NCI-H82 treated with DMSO at 0.1 percent for 48 hours (cell line): ENCODE data around the gene ARHGEF28.

Experiments used
- DNase-seq: peaks from one replicate; lab custom pipeline; 2025; ENCODE audit not compliant: unreplicated experiment; lab: John Stamatoyannopoulos, UW

Gene ARHGEF28

GRCh38 chr5:73957397-73958001 lies 331.5 kb downstream of the ARHGEF28 start:
- no peak for DNase-seq

- no peak for DNase-seq
Observed at GRCh38 chr5:73958037-73958436, 332.0 kb downstream of the ARHGEF28 start.

DNA sequence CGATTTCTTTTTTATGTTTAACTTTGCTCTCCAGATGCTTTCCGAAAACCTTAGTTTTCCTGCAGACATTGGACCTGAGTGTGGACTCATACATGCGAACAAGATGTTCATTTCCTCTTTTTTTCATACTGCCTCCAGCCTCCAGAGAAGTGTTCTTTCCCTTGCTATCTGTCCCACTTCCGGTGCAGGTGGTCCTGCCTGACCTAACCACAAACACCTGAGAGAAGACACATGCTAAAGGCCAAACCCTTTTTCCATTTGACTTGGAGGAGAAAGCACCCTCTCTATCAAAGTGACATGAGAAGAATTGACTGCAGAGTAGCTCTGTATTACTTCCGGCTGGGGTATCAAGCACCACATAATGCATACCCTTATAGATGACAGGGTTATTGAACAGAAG lies 334.0 kb downstream of the ARHGEF28 start:
- no peak for DNase-seq

DNA sequence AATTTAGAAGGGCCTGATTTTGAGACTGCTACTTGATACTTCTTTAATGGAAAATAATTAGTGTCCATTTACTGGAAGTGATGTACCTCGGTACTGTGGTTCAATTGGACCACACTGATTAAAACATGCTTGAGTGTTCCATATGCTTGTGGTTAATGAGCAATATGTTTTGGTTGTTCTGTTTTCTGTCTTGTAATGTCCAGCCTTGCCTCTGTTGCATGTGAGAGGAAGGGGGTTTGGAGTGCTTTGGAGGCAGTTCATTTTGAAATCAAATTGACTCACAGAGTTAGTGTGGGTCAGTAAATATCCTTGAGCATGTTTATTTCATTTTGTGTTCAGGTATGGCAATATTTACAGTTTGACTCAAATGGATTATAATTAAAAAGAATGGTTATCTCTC lies 334.4 kb downstream of the ARHGEF28 start:
- DNase-seq, result no peak

DNA sequence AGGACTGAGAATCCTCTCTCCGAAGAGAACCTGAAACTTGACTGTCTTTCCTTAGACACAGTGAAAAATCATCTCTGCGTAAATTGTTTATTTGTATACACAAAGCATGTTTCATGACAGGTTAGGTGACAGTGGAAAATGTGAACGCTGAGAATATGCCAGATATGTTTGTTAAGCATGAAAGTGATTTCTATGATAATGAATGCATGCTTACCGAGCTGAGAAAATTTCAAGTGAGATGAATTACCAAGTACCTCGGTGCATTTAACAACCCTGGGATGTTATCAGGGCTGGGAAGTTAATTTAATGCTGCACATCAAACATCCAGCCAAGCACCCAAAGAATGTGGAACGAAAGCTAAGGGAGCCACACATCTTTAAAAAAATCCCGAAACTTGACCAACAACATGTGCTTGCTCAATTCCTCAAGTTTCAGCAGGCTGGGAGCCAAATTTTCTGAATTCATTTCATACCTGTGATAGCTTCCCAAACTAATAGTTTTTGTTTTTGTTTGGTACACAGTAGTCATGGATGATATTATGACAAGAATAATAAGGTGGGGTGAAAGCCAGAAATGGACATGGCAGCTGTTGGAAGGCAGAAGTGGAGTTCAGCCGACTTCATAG lies 336.9 kb downstream of the ARHGEF28 start:
- no peak for DNase-seq

DNA sequence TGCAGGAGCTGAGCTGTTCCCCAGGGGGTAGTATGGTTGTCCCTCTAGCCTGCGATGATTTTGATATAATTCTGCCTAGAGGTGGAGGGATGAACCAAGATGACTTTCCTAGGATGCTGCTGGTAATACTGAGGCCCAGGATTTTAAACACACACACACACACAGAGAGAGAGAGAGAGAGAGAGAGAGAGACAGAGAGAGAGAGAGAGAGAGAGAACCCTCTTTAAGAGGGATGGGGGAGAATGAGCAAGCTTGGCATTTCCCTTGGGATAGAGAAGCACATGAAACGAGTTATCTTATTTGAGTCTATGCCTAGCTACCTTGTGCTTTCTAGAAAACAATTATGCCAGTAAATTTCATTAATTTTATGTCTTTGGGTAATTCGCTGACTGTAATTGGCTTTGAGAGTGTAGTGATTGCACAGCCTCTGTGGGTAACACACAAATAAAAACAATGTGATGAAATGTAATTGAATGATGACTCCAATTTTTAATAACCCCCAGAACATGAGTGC lies 338.4 kb downstream of the ARHGEF28 start:
- DNase-seq, result no peak

DNA sequence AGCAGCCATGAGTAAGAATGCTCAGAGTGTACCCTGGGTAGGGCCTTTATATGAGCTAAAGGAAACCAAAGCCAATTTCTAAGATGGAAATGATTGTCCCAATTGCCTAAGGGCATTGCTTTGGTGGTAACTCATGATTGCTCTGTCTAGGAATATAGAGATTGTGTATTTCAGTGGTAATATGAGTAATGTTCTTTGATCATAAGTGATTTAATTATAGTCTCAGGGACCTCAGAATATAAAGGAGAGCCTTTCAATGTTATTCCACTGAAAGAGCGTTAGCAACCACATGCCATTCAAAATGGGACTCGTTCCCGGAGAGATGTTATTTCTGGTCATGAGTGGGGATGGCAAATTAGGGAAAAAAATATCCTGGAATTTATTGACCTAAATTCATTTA lies 340.5 kb downstream of the ARHGEF28 start:
- no peak for DNase-seq

GRCh38 chr5:73967347-73967746 lies 341.4 kb downstream of the ARHGEF28 start:
- no peak for DNase-seq

GRCh38 chr5:73968246-73968645 lies 342.2 kb downstream of the ARHGEF28 start:
- DNase-seq, result no peak

DNA sequence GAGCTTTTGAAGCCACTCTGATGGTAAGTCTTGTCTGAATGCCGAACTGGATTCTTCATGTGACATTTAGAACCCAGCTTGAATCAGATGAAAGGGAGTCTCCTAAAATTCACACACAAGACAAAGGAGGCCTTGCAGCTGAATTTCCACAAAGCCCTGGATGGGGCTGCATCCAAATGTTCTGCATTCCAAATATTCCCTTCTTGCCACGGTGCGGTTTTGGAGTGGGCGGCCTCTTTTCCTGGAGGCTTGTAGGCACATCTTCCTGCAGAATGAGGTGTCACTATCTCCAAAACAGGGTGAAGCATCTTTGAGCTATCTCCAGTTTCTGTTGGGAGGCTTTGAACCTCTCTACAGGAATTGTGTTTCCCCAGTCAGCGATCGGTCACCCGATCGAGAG lies 342.7 kb downstream of the ARHGEF28 start:
- no peak for DNase-seq

GRCh38 chr5:73969195-73970036 lies 343.4 kb downstream of the ARHGEF28 start:
- no peak for DNase-seq

GRCh38 chr5:73971326-73971725 lies 345.3 kb downstream of the ARHGEF28 start:
- no peak for DNase-seq

- no peak for DNase-seq
Observed at GRCh38 chr5:73973135-73973534, 347.1 kb downstream of the ARHGEF28 start.

- no peak for DNase-seq
Observed at GRCh38 chr5:73974871-73975360, 348.9 kb downstream of the ARHGEF28 start.

- DNase-seq, result no peak
Observed at GRCh38 chr5:73975845-73976244, 349.8 kb downstream of the ARHGEF28 start.

DNA sequence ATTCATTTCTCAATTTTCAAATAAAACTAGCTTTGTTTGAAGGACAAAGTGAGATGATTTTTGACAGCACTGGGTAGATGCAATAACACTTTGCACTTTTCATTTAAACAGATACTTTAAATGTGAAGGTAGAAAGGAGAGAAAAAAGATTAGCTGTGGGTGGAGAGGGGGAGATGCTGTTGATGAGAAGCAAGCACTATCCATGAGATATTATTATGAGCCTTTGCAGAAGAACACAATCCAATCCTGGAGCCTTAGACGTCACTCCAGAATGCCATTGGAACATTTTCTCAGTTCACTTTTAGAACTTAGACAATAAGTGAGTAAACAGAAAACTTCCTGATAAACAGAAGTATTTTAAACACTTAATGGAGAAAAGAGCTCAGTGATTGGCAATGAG lies 351.1 kb downstream of the ARHGEF28 start:
- DNase-seq, result no peak

DNA sequence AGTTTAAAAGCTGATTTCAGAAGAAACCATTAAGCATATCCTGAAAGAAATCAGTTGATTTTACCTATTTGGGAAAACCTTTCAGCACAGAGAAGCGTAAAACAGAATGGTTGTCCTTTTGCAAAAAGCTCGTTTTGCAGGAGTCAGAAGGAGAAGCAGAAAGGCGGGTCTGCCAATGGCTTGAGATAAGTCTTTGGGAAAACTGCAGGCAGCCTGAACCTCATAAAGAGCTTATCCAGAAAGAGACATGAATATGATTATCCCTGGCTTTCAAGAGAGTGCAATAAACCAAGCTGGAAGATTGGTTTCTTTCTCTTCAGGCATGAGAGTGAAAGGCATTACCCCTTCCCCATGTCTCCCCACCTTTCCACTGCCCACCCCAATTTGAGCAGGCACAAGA lies 353.3 kb downstream of the ARHGEF28 start:
- peak; percentile 43 for DNase-seq

DNA sequence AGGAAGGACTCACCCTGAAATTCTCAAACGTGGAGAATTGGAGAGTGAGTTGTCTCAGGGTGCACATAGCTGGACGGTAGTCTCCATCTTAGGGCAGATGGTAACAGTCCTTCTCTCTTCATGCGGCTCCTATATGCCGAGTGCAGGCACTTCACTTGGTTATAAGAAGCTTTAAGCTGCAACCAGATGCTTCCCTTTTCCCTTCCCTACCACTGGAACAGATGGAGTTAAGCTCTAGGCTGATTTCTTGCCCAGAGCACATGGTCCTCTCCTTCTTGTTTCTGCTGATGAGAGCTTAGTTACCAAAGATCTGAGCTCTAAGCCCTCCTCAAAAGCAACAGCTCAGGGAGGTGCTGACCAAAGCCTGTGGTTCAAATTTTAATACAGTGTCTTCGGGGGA lies 355.7 kb downstream of the ARHGEF28 start:
- peak; percentile 90 for DNase-seq

DNA sequence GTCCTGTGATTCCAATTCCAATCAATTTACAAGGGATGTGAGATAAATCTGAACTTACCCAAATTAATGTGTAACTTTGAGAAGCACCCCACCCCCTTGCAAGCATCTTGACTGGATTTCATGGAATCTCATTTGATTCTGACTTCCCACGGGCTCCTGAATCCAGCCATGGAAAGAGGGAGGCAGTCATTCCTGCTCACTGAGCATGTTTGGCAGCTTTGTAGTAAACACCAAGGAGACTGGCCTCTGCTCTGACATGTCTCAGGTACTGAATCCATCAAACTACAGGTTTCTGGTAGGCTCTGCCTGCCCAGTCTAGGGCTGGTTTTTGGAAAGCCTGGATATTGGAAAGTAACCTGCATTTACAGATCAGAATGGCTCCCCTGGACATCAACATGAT lies 357.6 kb downstream of the ARHGEF28 start:
- no peak for DNase-seq

DNA sequence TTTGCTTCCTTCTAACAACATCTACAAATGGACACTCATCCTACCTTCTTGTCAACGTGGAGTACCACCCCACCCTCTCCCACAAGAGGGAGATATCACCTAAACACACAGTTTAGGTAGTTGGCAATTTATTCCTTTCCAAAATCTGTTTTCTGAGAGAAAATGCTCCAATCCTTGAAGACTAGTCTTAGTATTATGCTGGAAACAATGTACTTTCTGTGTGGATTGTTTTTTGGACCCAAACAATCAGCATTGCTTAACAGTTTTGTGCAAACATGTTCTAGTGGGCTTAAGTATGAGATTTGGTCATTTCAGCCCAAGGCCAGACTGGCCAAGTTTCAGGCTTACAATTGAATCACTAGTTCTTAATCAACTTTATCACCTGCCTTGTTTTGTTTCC lies 359.1 kb downstream of the ARHGEF28 start:
- DNase-seq, result peak; percentile 38

DNA sequence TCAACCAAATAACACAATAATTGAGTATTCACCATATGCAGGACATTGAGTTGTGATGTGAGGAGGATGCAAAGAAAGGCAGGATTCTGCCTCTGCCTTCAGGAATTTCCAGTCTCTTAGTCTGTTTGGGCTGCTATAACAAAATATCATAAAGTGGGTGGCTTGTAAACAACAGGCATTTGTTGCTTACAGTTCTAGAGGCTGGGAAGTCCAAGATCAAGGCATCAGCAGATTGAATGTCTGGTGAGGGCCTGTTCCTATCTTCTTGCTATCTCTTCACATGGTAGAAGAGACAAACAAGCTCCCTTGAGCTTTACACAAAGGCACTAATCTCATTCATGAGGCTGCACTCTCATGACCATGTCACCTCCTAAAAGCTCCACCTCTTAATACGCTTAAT lies 360.7 kb downstream of the ARHGEF28 start:
- DNase-seq, result peak; percentile 62

DNA sequence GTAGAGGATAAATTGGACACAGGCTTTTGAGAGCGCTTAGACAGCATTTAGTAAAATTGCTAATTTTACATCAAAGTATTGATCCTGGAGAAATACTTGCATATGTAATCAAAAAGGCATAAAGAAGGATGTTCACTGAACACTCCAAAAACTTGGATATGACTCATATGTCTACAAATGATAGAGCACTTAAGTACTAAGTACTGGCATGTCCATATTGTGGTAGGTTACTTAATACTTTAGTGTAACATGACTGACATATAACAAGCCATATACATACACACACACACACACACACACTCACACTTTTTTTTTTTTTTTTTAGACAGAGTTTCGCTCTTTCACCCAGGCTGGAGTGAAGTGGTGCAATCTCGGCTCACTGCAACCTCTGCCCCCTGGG lies 361.9 kb downstream of the ARHGEF28 start:
- DNase-seq, result no peak
